Hepatocyte (in vitro differentiated cells): Measurements from ENCODE around the gene CES3. TPM values are rescaled to one million over a fixed set of nuclear protein-coding genes. Genes with fewer than 3 reads are reported as not detected.

Experiments
- DNase-seq: peaks from one replicate; pipeline ENCODE4 v3.0.0-alpha.2; 2016; ENCODE audit warnings: low spot score
- H2AFZ ChIP-seq: fragments of 200-600 bp; sonication (generic); 2 replicates; pipeline ENCODE4 v1.6.0; 2016; ENCODE audit warnings: antibody characterized with exemption, mild to moderate bottlenecking
- H3K27ac ChIP-seq: fragments of 200-600 bp; sonication (generic); 2 replicates; pipeline ENCODE4 v1.5.1; 2016; ENCODE audit warnings: mild to moderate bottlenecking
- H3K27me3 ChIP-seq: fragments of 200-600 bp; sonication (generic); 2 replicates; pipeline ENCODE4 v1.6.1; 2016
- H3K36me3 ChIP-seq: fragments of 200-600 bp; sonication (generic); replicated peaks from 2 replicates; pipeline ENCODE4 v1.5.1; 2016; ENCODE audit warnings: low read depth; ENCODE audit not compliant: insufficient read depth
- H3K4me1 ChIP-seq: fragments of 200-600 bp; sonication (generic); 2 replicates; pipeline ENCODE4 v1.5.1; 2016; ENCODE audit warnings: mild to moderate bottlenecking, moderate library complexity; ENCODE audit not compliant: insufficient read depth
- H3K4me2 ChIP-seq: fragments of 200-600 bp; sonication (generic); 2 replicates; pipeline ENCODE4 v1.6.0; 2016
- H3K4me3 ChIP-seq: fragments of 200-600 bp; sonication (generic); 2 replicates; pipeline ENCODE4 v1.5.1; 2016; ENCODE audit warnings: mild to moderate bottlenecking
- H3K79me2 ChIP-seq: fragments of 200-600 bp; sonication (generic); 2 replicates; pipeline ENCODE4 v1.6.0; 2017; ENCODE audit warnings: mild to moderate bottlenecking
- H3K9me2 ChIP-seq: fragments of 200-600 bp; sonication (generic); replicated peaks from 2 replicates; pipeline ENCODE4 v1.6.0; 2017; ENCODE audit warnings: mild to moderate bottlenecking; ENCODE audit not compliant: insufficient read depth
- H3K9me3 ChIP-seq: fragments of 200-600 bp; sonication (generic); 2 replicates; pipeline ENCODE4 v1.5.1; 2016; ENCODE audit warnings: low read depth, mild to moderate bottlenecking
- H4K20me1 ChIP-seq: fragments of 200-600 bp; sonication (generic); 2 replicates; pipeline ENCODE4 v1.6.0; 2016; ENCODE audit warnings: mild to moderate bottlenecking; ENCODE audit not compliant: insufficient read depth, poor library complexity, severe bottlenecking
- CTCF ChIP-seq: fragments of 200-600 bp; sonication (generic); IDR thresholded peaks from 2 replicates; pipeline ENCODE4 v1.5.1; 2016; ENCODE audit warnings: antibody characterized with exemption, mild to moderate bottlenecking; ENCODE audit not compliant: poor library complexity
- EZH2 ChIP-seq: fragments of 200-600 bp; sonication (generic); IDR thresholded peaks from 2 replicates; pipeline ENCODE4 v1.6.1; 2016; ENCODE audit warnings: antibody characterized with exemption, mild to moderate bottlenecking, borderline replicate concordance
- EZH2phosphoT487 ChIP-seq: fragments of 200-600 bp; sonication (generic); IDR thresholded peaks from one replicate; pipeline ENCODE4 v1.6.1; 2018; ENCODE audit warnings: antibody characterized with exemption, mild to moderate bottlenecking, low read depth, moderate library complexity; ENCODE audit not compliant: unreplicated experiment, severe bottlenecking
- WGBS: methylation state at CpG from one replicate; pipeline ENCODE4 v1.1.6; 2016; ENCODE audit warnings: low lambda C conversion rate; ENCODE audit errors: missing lambda C conversion rate; 5-methylcytosine and 5-hydroxymethylcytosine counted together
- polyA plus RNA-seq: library from polyadenylated mRNA; unstranded; fragments of >200 nt; fragmentation: Nextera tagmentation; extraction: Ambion mirVana; gene quantifications from 2 replicates; pipeline ENCODE4 v1.2.1, GENCODE V29; 2016
- total RNA-seq: library from RNA; depleted of rRNA; stranded (reverse); fragments of >200 nt; gene quantifications from 2 replicates; pipeline ENCODE4 v1.2.3, GENCODE V29; 2014

The CES3 gene
- total and polyA plus RNA-seq, 2 experiments from 2014 or later: 1.7 to 3.8 TPM

- H3K36me3 ChIP-seq: no peaks in the 10 kb centered on the region
- no peak overlapping the region for H3K27ac ChIP-seq
- no peaks in the 10 kb centered on the region for H3K9me3 ChIP-seq
- H3K79me2 ChIP-seq: no peaks in the 10 kb centered on the region
- WGBS: 93% methylated on average over 4 of the region's 4 CpGs
- H2AFZ ChIP-seq: no peak overlapping the region
- no peaks in the 10 kb centered on the region for H3K9me2 ChIP-seq
- H3K4me3 ChIP-seq: no peak overlapping the region
- H3K4me1 ChIP-seq: peaks cover 10% of the 10 kb centered on the region
- H4K20me1 ChIP-seq: no peaks in the 10 kb centered on the region
- H3K27me3 ChIP-seq: no peaks in the 10 kb centered on the region
- TF ChIP-seq CTCF (no peak), EZH2phosphoT487 (no peak), EZH2 (no peak)
- no peak for DNase-seq
- no peak overlapping the region for H3K4me2 ChIP-seq
Observed at GRCh38 chr16:67017421-67017750, 56.3 kb downstream of the CES3 start.

DNA sequence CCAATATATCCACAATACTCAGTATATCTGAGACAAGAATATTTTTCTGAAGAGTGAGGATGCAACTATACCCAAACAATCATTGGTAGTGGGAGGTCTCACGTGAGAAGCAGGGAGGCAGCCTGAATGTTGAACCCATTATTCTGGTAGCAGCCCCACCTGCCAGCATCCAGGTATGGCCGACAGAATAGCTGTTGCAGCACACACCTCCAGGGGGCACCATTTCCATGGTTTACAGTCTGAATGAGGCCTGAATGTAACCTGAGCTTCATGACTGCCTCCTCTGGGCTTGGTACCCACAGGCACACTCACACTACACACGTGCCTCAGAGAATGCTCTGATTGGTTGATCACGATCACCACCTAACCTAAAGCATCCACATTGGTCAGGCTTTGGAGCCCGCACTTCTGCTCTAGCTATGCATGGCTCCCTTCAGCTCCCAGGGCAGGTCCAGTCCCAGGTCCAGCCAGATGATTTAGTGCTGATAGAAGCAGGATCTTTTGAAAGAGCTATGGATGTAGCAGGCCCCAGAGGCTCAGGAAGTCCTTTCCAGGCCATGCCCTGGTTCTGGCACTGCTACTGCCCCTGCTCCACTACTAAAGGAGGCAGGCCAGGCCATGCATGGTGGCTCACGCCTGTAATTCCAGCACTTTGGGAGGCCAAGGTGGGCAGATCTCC, 56.9 kb downstream of the CES3 start:
- Histone ChIP-seq H4K20me1 (no peaks in the 10 kb centered on the region), H3K9me3 (no peaks in the 10 kb centered on the region), H3K9me2 (no peaks in the 10 kb centered on the region), H3K4me2 (no peak overlapping the region), H3K36me3 (no peaks in the 10 kb centered on the region), H3K27me3 (no peaks in the 10 kb centered on the region), H3K4me3 (no peak overlapping the region), H3K27ac (no peak overlapping the region), H3K4me1 (peaks cover 12% of the 10 kb centered on the region), H2AFZ (no peak overlapping the region), H3K79me2 (no peaks in the 10 kb centered on the region)
- WGBS: 34% methylated on average over 6 of the region's 6 CpGs
- TF ChIP-seq CTCF: peak; percentile 75
- no peak for TF ChIP-seq EZH2
- DNase-seq: peak; percentile 90

- peaks cover 11% of the 10 kb centered on the region for H3K4me1 ChIP-seq
- TF ChIP-seq EZH2 (no peak), EZH2phosphoT487 (no peak), CTCF (no peak)
- no peaks in the 10 kb centered on the region for H3K9me3 ChIP-seq
- H2AFZ ChIP-seq: no peak overlapping the region
- H4K20me1 ChIP-seq: no peaks in the 10 kb centered on the region
- 91% methylated on average over 8 of the region's 8 CpGs for WGBS
- H3K4me2 ChIP-seq: no peak overlapping the region
- H3K79me2 ChIP-seq: no peaks in the 10 kb centered on the region
- H3K36me3 ChIP-seq: no peaks in the 10 kb centered on the region
- no peak for DNase-seq
- H3K27ac ChIP-seq: no peak overlapping the region
- H3K27me3 ChIP-seq: no peaks in the 10 kb centered on the region
- H3K9me2 ChIP-seq: no peaks in the 10 kb centered on the region
- no peak overlapping the region for H3K4me3 ChIP-seq
Observed at GRCh38 chr16:67019171-67019570, 58.1 kb downstream of the CES3 start.

DNA sequence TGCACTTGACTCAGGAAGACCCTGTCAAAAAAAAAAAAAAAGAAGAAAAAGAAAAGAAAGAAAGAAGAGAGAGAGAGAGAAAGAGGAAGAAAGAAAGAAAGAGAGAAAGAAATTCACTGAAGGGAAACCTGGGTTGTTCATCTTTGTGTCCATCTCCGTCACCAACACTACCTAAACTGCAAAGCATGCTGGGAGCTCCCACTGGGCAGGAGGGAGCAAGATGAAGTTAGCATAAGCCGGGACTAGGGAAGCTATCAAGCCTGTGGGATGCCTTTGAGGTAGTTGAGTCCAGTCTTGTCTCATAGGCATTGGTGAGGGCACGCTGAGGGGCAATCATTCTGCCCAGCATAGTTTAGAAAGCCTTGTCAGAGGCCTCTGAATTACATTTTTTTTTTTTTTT, 60.3 kb downstream of the CES3 start:
- no peaks in the 10 kb centered on the region for H3K79me2 ChIP-seq
- H3K27ac ChIP-seq: no peak overlapping the region
- H3K9me2 ChIP-seq: no peaks in the 10 kb centered on the region
- no peak overlapping the region for H3K4me3 ChIP-seq
- no peaks in the 10 kb centered on the region for H3K9me3 ChIP-seq
- no peaks in the 10 kb centered on the region for H4K20me1 ChIP-seq
- WGBS: 89% methylated on average over 3 of the region's 3 CpGs
- H2AFZ ChIP-seq: no peak overlapping the region
- H3K4me1 ChIP-seq: peaks cover 17% of the 10 kb centered on the region
- DNase-seq: no peak
- H3K4me2 ChIP-seq: no peak overlapping the region
- H3K36me3 ChIP-seq: no peaks in the 10 kb centered on the region
- no peaks in the 10 kb centered on the region for H3K27me3 ChIP-seq
- TF ChIP-seq EZH2phosphoT487: no peak
- TF ChIP-seq CTCF: no peak
- no peak for TF ChIP-seq EZH2
